HG03103 (cell line): Measurements from ENCODE around the gene CDKN2AIP.

Experiments
- ATAC-seq: cut with Tn5 transposase; IDR thresholded peaks from one replicate; pipeline ENCODE4 v1.9.1; 2021; ENCODE audit warnings: low read depth; ENCODE audit not compliant: unreplicated experiment

Gene CDKN2AIP

GRCh38 chr4:183444214-183445096 lies at the start of gene CDKN2AIP:
CDKN2AIP (plus strand) TSS chr4:183444636; CDS start chr4:183444798, 162 bp downstream.
- ATAC-seq: peak; percentile 76

- no peak for ATAC-seq
These were observed 49.0 kb upstream of the CDKN2AIP start for GRCh38 chr4:183395395-183395794.

GRCh38 chr4:183396227-183396637 lies 48.2 kb upstream of the CDKN2AIP start:
- no peak for ATAC-seq

GRCh38 chr4:183397741-183398297 lies 46.6 kb upstream of the CDKN2AIP start:
- no peak for ATAC-seq

- ATAC-seq: peak; percentile 88
These were observed 45.9 kb upstream of the CDKN2AIP start for GRCh38 chr4:183398298-183399125.

GRCh38 chr4:183399126-183399522 lies 45.3 kb upstream of the CDKN2AIP start:
- ATAC-seq: no peak

- no peak for ATAC-seq
These were observed 44.8 kb upstream of the CDKN2AIP start for GRCh38 chr4:183399616-183400015.

GRCh38 chr4:183400035-183400434 lies 44.4 kb upstream of the CDKN2AIP start:
- ATAC-seq: no peak

- ATAC-seq: no peak
These were observed 43.0 kb upstream of the CDKN2AIP start for GRCh38 chr4:183401473-183401872.

- ATAC-seq: no peak
These were observed 41.7 kb upstream of the CDKN2AIP start for GRCh38 chr4:183402771-183403170.

- ATAC-seq: no peak
These were observed 41.0 kb upstream of the CDKN2AIP start for GRCh38 chr4:183403486-183403885.

- no peak for ATAC-seq
These were observed 40.5 kb upstream of the CDKN2AIP start for GRCh38 chr4:183403961-183404360.

- no peak for ATAC-seq
These were observed 39.1 kb upstream of the CDKN2AIP start for GRCh38 chr4:183405303-183405702.

- ATAC-seq: peak; percentile 92
These were observed 37.3 kb upstream of the CDKN2AIP start for GRCh38 chr4:183407128-183407585.

- ATAC-seq: no peak
These were observed 36.6 kb upstream of the CDKN2AIP start for GRCh38 chr4:183407635-183408464.

GRCh38 chr4:183408796-183409195 lies 35.6 kb upstream of the CDKN2AIP start:
- no peak for ATAC-seq

GRCh38 chr4:183409483-183409882 lies 35.0 kb upstream of the CDKN2AIP start:
- no peak for ATAC-seq

- no peak for ATAC-seq
These were observed 34.5 kb upstream of the CDKN2AIP start for GRCh38 chr4:183409934-183410333.

GRCh38 chr4:183411291-183411861 lies 33.1 kb upstream of the CDKN2AIP start:
- ATAC-seq: peak; percentile 42

- no peak for ATAC-seq
These were observed 31.6 kb upstream of the CDKN2AIP start for GRCh38 chr4:183412821-183413220.
